ENCODE data around the gene KAT7. TPM values are rescaled to one million over a fixed set of nuclear protein-coding genes. Genes with fewer than 3 reads are reported as not detected.
"Not testable (repeated sequence)": the region's sequence is repeated elsewhere in the genome, so short reads cannot be mapped to it uniquely, and the experiment has no call there.

The KAT7 gene
- total RNA-seq, 6 experiments from 2014 or later = 35.3 to 45.5 (median 36.5) TPM

- H3K4me1 Mint-ChIP-seq (ENCODE audit: low read depth) = peaks cover 4% of the 10 kb centered on the region; the same call in 1 of the 2 replicates
- no peak overlapping the region for H3K4me3 Mint-ChIP-seq
- H3K9me3 Mint-ChIP-seq = no peaks in the 10 kb centered on the region
- no peak overlapping the region for H3K27ac Mint-ChIP-seq
- peaks cover 43% of the 10 kb centered on the region for H3K27me3 Mint-ChIP-seq (ENCODE audit: insufficient read depth)
- TF ChIP-seq CTCF (IDR thresholded peaks at IDR 0.05) = no peak
- DNase-seq = no peak
- H3K36me3 Mint-ChIP-seq (ENCODE audit: low read depth) = no peaks in the 10 kb centered on the region
These were observed 31.2 kb upstream of the KAT7 start for GRCh38 chr17:49757151-49757777.

- not testable (repeated sequence) for H3K4me3 Mint-ChIP-seq; H3K36me3 Mint-ChIP-seq (ENCODE audit: low read depth); H3K27ac Mint-ChIP-seq; H3K9me3 Mint-ChIP-seq; DNase-seq
- peaks cover 45% of the 10 kb centered on the region for H3K27me3 Mint-ChIP-seq (ENCODE audit: insufficient read depth)
- H3K4me1 Mint-ChIP-seq (ENCODE audit: low read depth) = peaks cover 14% of the 10 kb centered on the region; the same call in 1 of the 2 replicates
These were observed 29.9 kb upstream of the KAT7 start for GRCh38 chr17:49758464-49759010.

GRCh38 chr17:49759203-49759602 is 29.3 kb upstream of the KAT7 start:
- peaks cover 42% of the 10 kb centered on the region for H3K27me3 Mint-ChIP-seq (ENCODE audit: insufficient read depth)
- no peak overlapping the region for H3K27ac Mint-ChIP-seq
- H3K36me3 Mint-ChIP-seq (ENCODE audit: low read depth) = 0 out of 2 replicates have a peak, but pooled peaks cover 1% of the 10 kb centered on the region
- no peaks in the 10 kb centered on the region for H3K9me3 Mint-ChIP-seq
- H3K4me1 Mint-ChIP-seq (ENCODE audit: low read depth) = peaks cover 15% of the 10 kb centered on the region; the same call in 1 of the 2 replicates
- no peak overlapping the region for H3K4me3 Mint-ChIP-seq
- TF ChIP-seq CTCF (IDR thresholded peaks at IDR 0.05) = no peak
- no peak for DNase-seq

- no peak for TF ChIP-seq CTCF (IDR thresholded peaks at IDR 0.05)
- Mint-ChIP-seq H3K36me3 (ENCODE audit: low read depth) (0 out of 2 replicates have a peak, but pooled peaks cover 6% of the 10 kb centered on the region), H3K4me1 (ENCODE audit: low read depth) (peaks cover 22% of the 10 kb centered on the region; the same call in 1 of the 2 replicates), H3K4me3 (no peak overlapping the region), H3K27me3 (ENCODE audit: insufficient read depth) (peaks cover 46% of the 10 kb centered on the region), H3K9me3 (no peaks in the 10 kb centered on the region), H3K27ac (no peak overlapping the region)
- DNase-seq = no peak
These were observed 28.2 kb upstream of the KAT7 start for GRCh38 chr17:49760296-49760695.

GRCh38 chr17:49760932-49761558 is 27.4 kb upstream of the KAT7 start:
- peaks cover 22% of the 10 kb centered on the region; the same call in 1 of the 2 replicates for H3K4me1 Mint-ChIP-seq (ENCODE audit: low read depth)
- DNase-seq = no peak
- no peaks in the 10 kb centered on the region for H3K9me3 Mint-ChIP-seq
- peaks cover 53% of the 10 kb centered on the region for H3K27me3 Mint-ChIP-seq (ENCODE audit: insufficient read depth)
- no peak for TF ChIP-seq CTCF (IDR thresholded peaks at IDR 0.05)
- H3K36me3 Mint-ChIP-seq (ENCODE audit: low read depth) = 0 out of 2 replicates have a peak, but pooled peaks cover 6% of the 10 kb centered on the region
- H3K4me3 Mint-ChIP-seq = no peak overlapping the region
- H3K27ac Mint-ChIP-seq = no peak overlapping the region

Measured in HFFc6 (cell line).